HepG2 (cell line): ENCODE results near the gene MRPS7. TPM values are rescaled to one million over a fixed set of nuclear protein-coding genes. Genes with fewer than 3 reads are reported as not detected.

ENCODE experiments used
- BHLHE40 ChIP-seq: IDR thresholded peaks from 2 replicates; pipeline ENCODE4 v1.6.1; 2011; ENCODE audit warnings: low read length, improper control_type of control experiment
- BRD4 ChIP-seq: sonication (generic); formaldehyde crosslinking; IDR thresholded peaks from 2 replicates; pipeline ENCODE4 v1.4.0; 2020; ENCODE audit warnings: missing genetic modification reagents
- DR1 ChIP-seq: sonication (generic); formaldehyde crosslinking; IDR thresholded peaks from 2 replicates; pipeline ENCODE4 v1.8.0; 2021; ENCODE audit warnings: mild to moderate bottlenecking, missing genetic modification reagents, inconsistent platforms
- ETS1 ChIP-seq: sonication (generic); formaldehyde crosslinking; IDR thresholded peaks from 2 replicates; pipeline ENCODE4 v1.4.0; 2020; ENCODE audit warnings: missing genetic modification reagents
- FLYWCH1 ChIP-seq: sonication (generic); formaldehyde crosslinking; IDR thresholded peaks from 2 replicates; pipeline ENCODE4 v1.8.1; 2023; ENCODE audit warnings: mild to moderate bottlenecking, missing genetic modification reagents
- HES4 ChIP-seq: sonication (generic); formaldehyde crosslinking; IDR thresholded peaks from 2 replicates; pipeline ENCODE4 v1.9.0; 2021; ENCODE audit warnings: mild to moderate bottlenecking, missing genetic modification reagents, borderline replicate concordance
- KLF11 ChIP-seq: IDR thresholded peaks from 2 replicates; pipeline ENCODE4 v1.6.1; 2016; ENCODE audit warnings: missing compliant biosample characterization
- MAFG ChIP-seq: sonication (generic); formaldehyde crosslinking; IDR thresholded peaks from 2 replicates; pipeline ENCODE4 v1.5.1; 2020; ENCODE audit warnings: mild to moderate bottlenecking, missing genetic modification reagents
- NR1H2 ChIP-seq: sonication (generic); formaldehyde crosslinking; IDR thresholded peaks from 2 replicates; pipeline ENCODE4 v1.8.1; 2022; ENCODE audit warnings: low read depth, missing genetic modification reagents, borderline replicate concordance
- POLR2G ChIP-seq: fragments of 200-400 bp; formaldehyde crosslinking; IDR thresholded peaks from 2 replicates; pipeline ENCODE4 v1.6.1; 2018; ENCODE audit warnings: mild to moderate bottlenecking, low read depth, low read length, moderate library complexity
- PREB ChIP-seq: sonication (generic); formaldehyde crosslinking; IDR thresholded peaks from 2 replicates; pipeline ENCODE4 v1.4.0; 2020; ENCODE audit warnings: missing genetic modification reagents
- SMAD1 ChIP-seq: sonication (generic); formaldehyde crosslinking; IDR thresholded peaks from 2 replicates; pipeline ENCODE4 v1.4.0; 2020; ENCODE audit warnings: missing genetic modification reagents, low read depth, mild to moderate bottlenecking, borderline replicate concordance
- SP1 ChIP-seq, 2 experiments: fragments of 450-650 bp in 1 of 2; sonication (generic) in 1 of 2; formaldehyde crosslinking in 1 of 2; IDR thresholded peaks; 2 replicates each; pipeline versions ENCODE4 v1.4.0 to v1.6.1; 2016 to 2020; ENCODE audit warnings: missing genetic modification reagents in 1 of 2
- SRF ChIP-seq: IDR thresholded peaks from 2 replicates; pipeline ENCODE4 v1.6.1; 2011; ENCODE audit warnings: mild to moderate bottlenecking, low read depth, low read length, moderate library complexity
- TRIM24 ChIP-seq: sonication (generic); formaldehyde crosslinking; IDR thresholded peaks from 2 replicates; pipeline ENCODE4 v1.8.0; 2022; ENCODE audit warnings: mild to moderate bottlenecking, missing genetic modification reagents
- ZBTB34 ChIP-seq: sonication (generic); formaldehyde crosslinking; IDR thresholded peaks from 2 replicates; pipeline ENCODE4 v1.8.0; 2022; ENCODE audit warnings: mild to moderate bottlenecking, missing genetic modification reagents
- ZFP36L1 ChIP-seq: sonication (generic); formaldehyde crosslinking; IDR thresholded peaks from 2 replicates; pipeline ENCODE4 v1.8.0; 2022; ENCODE audit warnings: mild to moderate bottlenecking, missing genetic modification reagents, moderate library complexity
- ZFY ChIP-seq: sonication (generic); formaldehyde crosslinking; IDR thresholded peaks from 2 replicates; pipeline ENCODE4 v1.4.0; 2020; ENCODE audit warnings: missing genetic modification reagents
- ZNF10 ChIP-seq: sonication (generic); formaldehyde crosslinking; IDR thresholded peaks from 2 replicates; pipeline ENCODE4 v1.4.0; 2020; ENCODE audit warnings: mild to moderate bottlenecking, low read depth, missing genetic modification reagents, borderline replicate concordance
- ZNF234 ChIP-seq: sonication (generic); formaldehyde crosslinking; conservative IDR thresholded peaks from 2 replicates; pipeline ENCODE4 v1.5.1; 2020; ENCODE audit warnings: mild to moderate bottlenecking, missing genetic modification reagents
- ZNF280B ChIP-seq: sonication (generic); formaldehyde crosslinking; IDR thresholded peaks from 2 replicates; pipeline ENCODE4 v1.5.0; 2020; ENCODE audit warnings: missing genetic modification reagents, mild to moderate bottlenecking, borderline replicate concordance
- ZNF34 ChIP-seq: sonication (generic); formaldehyde crosslinking; IDR thresholded peaks from 2 replicates; pipeline ENCODE4 v1.4.0; 2020; ENCODE audit warnings: mild to moderate bottlenecking, missing genetic modification reagents, borderline replicate concordance
- ZNF558 ChIP-seq: sonication (generic); formaldehyde crosslinking; IDR thresholded peaks from 2 replicates; pipeline ENCODE4 v1.9.0; 2022; ENCODE audit warnings: mild to moderate bottlenecking, missing genetic modification reagents, borderline replicate concordance
- ZNF576 ChIP-seq: sonication (generic); formaldehyde crosslinking; IDR thresholded peaks from 2 replicates; pipeline ENCODE4 v1.4.0; 2020; ENCODE audit warnings: mild to moderate bottlenecking, missing genetic modification reagents
- polyA plus RNA-seq, 8 experiments: library from polyadenylated mRNA; depleted of rRNA in 3 of 8; stranded (reverse) in 7 of 8; unstranded in 1 of 8; fragments of >200 nt; fragmentation: Illumina TruSeq in 4 of 8; extraction: Trizol in 4 of 8; gene quantifications; 2 replicates each; pipeline versions ENCODE4 v1.2.1 to v1.2.3, GENCODE V29; 2011 to 2016; ENCODE audit warnings: low read depth in 4 of 8, missing spikeins in 1 of 8, mixed read lengths in 1 of 8; ENCODE audit not compliant: insufficient read depth in 1 of 8
- total RNA-seq, 5 experiments: library from RNA; depleted of rRNA; stranded (reverse); fragments of >200 nt; fragmentation: Illumina TruSeq; extraction: Trizol; gene quantifications; 2 replicates each; pipeline ENCODE4 v1.2.3, GENCODE V29; 2016; ENCODE audit warnings: low read depth in 1 of 5

Gene MRPS7
- total and polyA plus RNA-seq, 2 of the 13 experiments (the other 11 are each of a cell fraction or from before 2014, with no cell fraction given): 97.0 to 162 TPM

- TF ChIP-seq ZBTB34: peak; percentile 73; the same call in 1 of the 2 replicates
- no peak for TF ChIP-seq MAFG (CRISPR knock-in tag)
- peak; percentile 91 for TF ChIP-seq ZFY (CRISPR knock-in tag)
- TF ChIP-seq POLR2G: peak; percentile 97
- no peak for TF ChIP-seq ZNF34 (CRISPR knock-in tag)
- TF ChIP-seq FLYWCH1 (CRISPR knock-in tag): no peak
- peak; percentile 80 for TF ChIP-seq HES4 (CRISPR knock-in tag)
- TF ChIP-seq PREB (CRISPR knock-in tag): 0 out of 2 replicates have a peak, but pooled peaks have one; percentile 84
- peak; percentile 30; the same call in 1 of the 2 replicates for TF ChIP-seq BHLHE40
- TF ChIP-seq ZNF234 (CRISPR knock-in tag): peak; percentile 60; the same call in 1 of the 2 replicates
- TF ChIP-seq TRIM24 (CRISPR knock-in tag): peak; percentile 60; the same call in 1 of the 2 replicates
- TF ChIP-seq KLF11 (CRISPR knock-in tag): no peak; the same call in 1 of the 2 replicates
- peak; percentile 69; the same call in 1 of the 2 replicates for TF ChIP-seq DR1 (CRISPR knock-in tag)
- peak; percentile 30; the same call in 1 of the 2 replicates for TF ChIP-seq ZNF576
- peak; percentile 88 for TF ChIP-seq ZFP36L1
- no peak for TF ChIP-seq NR1H2 (CRISPR knock-in tag)
- 0 out of 2 replicates have a peak, but pooled peaks have one; percentile 70 for TF ChIP-seq ZNF10 (CRISPR knock-in tag)
- peak; percentile 85; the same call in 1 of the 2 replicates for TF ChIP-seq BRD4 (CRISPR knock-in tag)
- no peak for TF ChIP-seq ETS1 (CRISPR knock-in tag)
- TF ChIP-seq SP1 (IDR thresholded peaks at IDR 0.05): peak; percentile 72
- TF ChIP-seq SP1 (CRISPR knock-in tag; IDR thresholded peaks at IDR 0.05): peak; percentile 74
- peak; percentile 83; the same call in 1 of the 2 replicates for TF ChIP-seq ZNF558 (CRISPR knock-in tag)
- peak; percentile 87; the same call in 1 of the 2 replicates for TF ChIP-seq ZNF280B (CRISPR knock-in tag)
- TF ChIP-seq SMAD1 (CRISPR knock-in tag): peak; percentile 88; the same call in 1 of the 2 replicates
- TF ChIP-seq SRF: no peak
Measured at GRCh38 chr17:75261336-75262111, at the start of gene MRPS7, which contains the start of gene GGA3 (continued).
